Gastrocnemius medialis (tissue), 4 donors: Measurements from ENCODE around the gene RGL2. TPM values are rescaled to one million over a fixed set of nuclear protein-coding genes. Genes with fewer than 3 reads are reported as not detected.

Source experiments
- ATAC-seq, 2 donors: fragments of 150-250 bp; one replicate each; pipeline ENCODE4 v1.9.1; 2016
- DNase-seq, 2 donors: peaks; one replicate each; pipeline ENCODE4 v3.0.0-alpha.2; 2019
- H3K27ac ChIP-seq, 4 donors: fragments of 200-600 bp; sonication (generic); 1 replicate in 1 of 4; 2 replicates in 3 of 4; pipeline ENCODE4 v1.5.1; 2016 to 2018; ENCODE audit warnings: mild to moderate bottlenecking in 2 of 4, moderate library complexity in 1 of 4
- H3K27me3 ChIP-seq, 3 donors: fragments of 200-600 bp; sonication (generic) in 2 of 3; 1 replicate in 1 of 3; 2 replicates in 2 of 3; pipeline versions ENCODE4 v1.5.1 to v1.6.0; 2016 to 2019; ENCODE audit warnings: mild to moderate bottlenecking in 1 of 3, moderate library complexity in 1 of 3
- H3K36me3 ChIP-seq, 2 donors: fragments of 200-600 bp; sonication (generic) in 1 of 2; one replicate each; pipeline ENCODE4 v1.5.1; 2017 to 2018
- H3K4me1 ChIP-seq, 2 donors: fragments of 200-600 bp; sonication (generic) in 1 of 2; one replicate each; pipeline ENCODE4 v1.5.1; 2016 to 2017; ENCODE audit warnings: mild to moderate bottlenecking in 2 of 2
- H3K4me3 ChIP-seq, 4 donors: fragments of 200-600 bp; sonication (generic) in 3 of 4; 1 replicate in 1 of 4; 2 replicates in 3 of 4; pipeline ENCODE4 v1.5.1; 2016 to 2019; ENCODE audit warnings: mild to moderate bottlenecking in 2 of 4
- H3K9me3 ChIP-seq, 3 donors: fragments of 200-600 bp; sonication (generic) in 2 of 3; 1 replicate in 1 of 3; 2 replicates in 2 of 3; pipeline ENCODE4 v1.5.1; 2016 to 2019
- POLR2A ChIP-seq, 2 donors: fragments of 450-650 bp; IDR thresholded peaks; one replicate each; pipeline ENCODE4 v1.6.1; 2017; ENCODE audit warnings: antibody characterized with exemption in 2 of 2, mild to moderate bottlenecking in 2 of 2, moderate library complexity in 2 of 2
- in situ Hi-C, 4 donors: fragments of 200-750 bp; cut with MboI; loops; one replicate each; pipeline versions ENCODE4 v1.15.0 to v1.8.0; 2017; ENCODE audit warnings: low sequenced_read_pairs in 4 of 4
- intact Hi-C: fragments of 100-400 bp; cut with DNase I; formaldehyde crosslinking; loops from one replicate; pipeline ENCODE4 v1.15.1; 2023; ENCODE audit warnings: low total_unique reads
- total RNA-seq, 4 donors: library from RNA; depleted of rRNA; stranded (reverse); fragments of >200 nt; gene quantifications; one replicate each; pipeline versions ENCODE4 v1.1.0 to v1.2.3, GENCODE V29; 2016
- TF ChIP-seq, protein P1 (sequence below), 5 experiments: fragments of 450-650 bp in 3 of 5; fragments of 200-600 bp in 2 of 5; sonication (generic) in 2 of 5; IDR thresholded peaks in 4 of 5; conservative IDR thresholded peaks in 1 of 5; 1 replicate in 4 of 5; 2 replicates in 1 of 5; pipeline ENCODE4 v1.5.1; 2016 to 2019; ENCODE audit warnings: antibody characterized with exemption in 5 of 5, mild to moderate bottlenecking in 3 of 5, moderate library complexity in 3 of 5

Gene RGL2
- total RNA-seq, 4 donors from 2014 or later = 39.8 to 52.3 (median 40.8) TPM

DNA sequence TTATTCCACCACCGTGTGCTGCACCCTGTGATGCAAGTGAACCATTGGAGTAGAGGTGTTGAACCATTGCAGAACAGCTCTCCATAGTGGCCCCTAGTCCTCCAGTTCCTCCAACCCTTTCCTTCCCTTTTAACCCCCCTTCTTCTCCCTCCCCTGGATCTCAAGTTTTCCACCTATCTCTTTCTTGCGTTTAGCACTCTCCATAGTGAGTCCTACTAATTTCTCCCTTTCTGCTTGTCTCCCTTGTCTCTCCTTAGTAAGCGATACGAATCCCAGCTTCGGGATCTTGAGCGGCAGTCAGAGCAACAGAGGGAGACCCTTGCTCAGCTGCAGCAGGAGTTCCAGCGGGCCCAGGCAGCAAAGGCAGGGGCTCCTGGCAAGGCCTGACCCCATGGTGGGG is 8.3 kb downstream of the RGL2 start:
- no peak for ATAC-seq

DNA sequence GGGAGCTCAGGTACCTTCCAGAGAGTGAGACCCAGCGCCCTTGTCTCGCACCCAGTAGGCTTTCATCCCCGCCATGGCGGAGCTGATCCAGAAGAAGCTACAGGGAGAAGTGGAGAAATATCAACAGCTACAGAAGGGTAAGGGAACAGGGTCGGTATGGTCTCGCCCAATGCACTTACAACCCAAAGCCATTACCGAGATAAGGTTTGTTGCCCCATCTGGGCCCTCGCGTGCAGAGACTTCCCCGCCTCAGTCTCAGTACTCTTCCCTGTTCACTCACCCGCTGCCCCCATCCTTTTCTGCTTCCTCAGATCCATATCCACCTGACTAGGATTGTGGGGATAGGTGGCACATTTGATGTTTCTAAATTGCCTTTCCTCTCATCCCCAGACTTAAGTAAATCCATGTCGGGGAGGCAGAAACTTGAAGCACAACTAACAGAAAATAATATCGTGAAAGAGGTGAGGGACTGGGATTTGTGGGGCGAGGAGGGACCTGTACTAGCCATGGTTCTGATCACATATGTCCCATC is 8.9 kb downstream of the RGL2 start:
- DNase-seq (no peak), ATAC-seq (peak in 1 of 2 donors; percentile 17)
- Histone ChIP-seq H3K4me1 (peaks cover 18% of the 10 kb centered on the region in 2 donors), H3K36me3 (peaks cover 2 to 78% of the 10 kb centered on the region in 2 donors), H3K27me3 (no peaks in the 10 kb centered on the region), H3K9me3 (no peaks in the 10 kb centered on the region), H3K4me3 (peak overlapping the region; percentile 62 to 89 (median 66)), H3K27ac (peak overlapping the region; percentile 84 to 92 (median 86))
- TF ChIP-seq, protein P1, sequence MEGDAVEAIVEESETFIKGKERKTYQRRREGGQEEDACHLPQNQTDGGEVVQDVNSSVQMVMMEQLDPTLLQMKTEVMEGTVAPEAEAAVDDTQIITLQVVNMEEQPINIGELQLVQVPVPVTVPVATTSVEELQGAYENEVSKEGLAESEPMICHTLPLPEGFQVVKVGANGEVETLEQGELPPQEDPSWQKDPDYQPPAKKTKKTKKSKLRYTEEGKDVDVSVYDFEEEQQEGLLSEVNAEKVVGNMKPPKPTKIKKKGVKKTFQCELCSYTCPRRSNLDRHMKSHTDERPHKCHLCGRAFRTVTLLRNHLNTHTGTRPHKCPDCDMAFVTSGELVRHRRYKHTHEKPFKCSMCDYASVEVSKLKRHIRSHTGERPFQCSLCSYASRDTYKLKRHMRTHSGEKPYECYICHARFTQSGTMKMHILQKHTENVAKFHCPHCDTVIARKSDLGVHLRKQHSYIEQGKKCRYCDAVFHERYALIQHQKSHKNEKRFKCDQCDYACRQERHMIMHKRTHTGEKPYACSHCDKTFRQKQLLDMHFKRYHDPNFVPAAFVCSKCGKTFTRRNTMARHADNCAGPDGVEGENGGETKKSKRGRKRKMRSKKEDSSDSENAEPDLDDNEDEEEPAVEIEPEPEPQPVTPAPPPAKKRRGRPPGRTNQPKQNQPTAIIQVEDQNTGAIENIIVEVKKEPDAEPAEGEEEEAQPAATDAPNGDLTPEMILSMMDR (IDR thresholded peaks at IDR 0.05 in 4 of 5, conservative IDR thresholded peaks at IDR 0.05 in 1 of 5) = no peak
- TF ChIP-seq POLR2A (IDR thresholded peaks at IDR 0.05) = no peak
- in situ Hi-C loops (loop anchor here in 1 of 4 donors (25.0 kb wide), 1 partner anchor 1428 kb away; the partner anchor contains the start of gene NEU1), intact Hi-C loops (loop anchor here (1.0 to 5.0 kb wide), 5 partner anchors 8 to 137 kb away; partner anchors contain the start of genes RGL2 and RPS18)

More for the DNA sequence above, 8.3 kb downstream of the RGL2 start:
- Histone ChIP-seq H3K9me3 (no peaks in the 10 kb centered on the region), H3K27ac (peak overlapping the region in 1 of 4 donors; percentile 86), H3K4me1 (peaks cover 18% of the 10 kb centered on the region in 2 donors), H3K27me3 (no peaks in the 10 kb centered on the region), H3K36me3 (peaks cover 2 to 78% of the 10 kb centered on the region in 2 donors), H3K4me3 (peak overlapping the region; percentile 62 to 89 (median 66))
- in situ Hi-C loops (loop anchor here in 1 of 4 donors (25.0 kb wide), 1 partner anchor 1428 kb away; the partner anchor contains the start of gene NEU1), intact Hi-C loops (no loop called here)
- TF ChIP-seq POLR2A (IDR thresholded peaks at IDR 0.05) = no peak
- DNase-seq = no peak

DNA sequence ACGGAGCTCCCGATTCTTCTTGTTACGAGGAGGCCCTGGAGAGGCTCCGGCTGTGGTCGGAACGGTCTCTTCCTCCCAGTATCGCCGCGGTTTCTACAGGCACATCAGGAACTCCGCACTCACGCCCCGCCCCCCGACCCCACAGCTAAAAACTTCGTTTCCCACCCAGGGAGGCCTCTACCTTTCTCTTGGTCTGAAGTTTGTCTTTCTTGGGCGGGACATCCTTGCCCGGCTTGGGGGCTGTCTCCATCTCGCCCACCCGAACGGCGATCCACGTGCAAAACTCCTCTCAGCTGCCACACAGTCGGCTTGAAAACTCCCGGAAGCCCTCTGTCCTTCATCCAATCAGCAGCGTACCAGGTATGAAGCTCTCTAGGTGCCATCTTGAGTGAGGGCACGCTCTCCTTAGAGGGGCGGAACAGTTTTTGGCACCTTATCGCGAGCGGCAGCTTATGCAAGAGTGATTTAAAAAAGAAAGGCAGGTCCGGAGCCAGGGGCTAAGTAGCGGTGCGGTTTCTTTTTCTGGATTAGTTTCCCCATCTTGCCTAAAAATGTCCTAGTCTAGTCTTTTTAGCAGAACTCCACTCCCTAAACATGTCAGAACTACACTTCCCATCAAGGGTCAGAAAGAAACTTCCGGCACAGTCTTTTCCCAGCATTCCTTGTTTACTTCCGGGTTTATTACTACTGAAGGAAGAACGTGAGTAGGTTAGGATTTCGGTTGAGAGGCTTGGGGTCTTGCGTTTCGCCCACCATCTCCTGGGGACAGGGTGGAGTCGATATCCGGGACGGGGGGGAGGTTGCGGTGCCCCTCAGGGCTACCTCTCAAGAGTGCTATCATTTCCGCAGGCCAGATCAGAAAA is 9.6 kb downstream of the RGL2 start, which contains the start of the genes PFDN6 and WDR46:
PFDN6 (plus strand) TSS at position 681 of the 863 bp plus-strand sequence. CDS start 256 bp downstream, outside the sequence.
WDR46 (minus strand) TSS at position 319 of the 863 bp plus-strand sequence; CDS start at position 250, 69 bp downstream.
- intact Hi-C loops (loop anchor here (1.0 to 5.0 kb wide), 5 partner anchors 9 to 138 kb away; partner anchors contain the start of genes RGL2 and RPS18), in situ Hi-C loops (loop anchor here in 1 of 4 donors (25.0 kb wide), 1 partner anchor 1427 kb away; the partner anchor contains the start of gene NEU1)
- Histone ChIP-seq H3K9me3 (no peaks in the 10 kb centered on the region), H3K4me3 (peak within 1 kb of the TSS; percentile 62 to 89 (median 66)), H3K27me3 (no peaks in the 10 kb centered on the region), H3K4me1 (peaks cover 18% of the 10 kb centered on the region in 2 donors), H3K36me3 (peaks cover 2 to 77% of the 10 kb centered on the region in 2 donors), H3K27ac (peak within 1 kb of the TSS; percentile 84 to 92 (median 86))
- ATAC-seq = peak; percentile 98 to 99
- peak; percentile 77 to 83 for DNase-seq
- TF ChIP-seq POLR2A (IDR thresholded peaks at IDR 0.05) = peak; percentile 41 to 64
- TF ChIP-seq, protein P1 (IDR thresholded peaks at IDR 0.05 in 4 of 5, conservative IDR thresholded peaks at IDR 0.05 in 1 of 5) = no peak

DNA sequence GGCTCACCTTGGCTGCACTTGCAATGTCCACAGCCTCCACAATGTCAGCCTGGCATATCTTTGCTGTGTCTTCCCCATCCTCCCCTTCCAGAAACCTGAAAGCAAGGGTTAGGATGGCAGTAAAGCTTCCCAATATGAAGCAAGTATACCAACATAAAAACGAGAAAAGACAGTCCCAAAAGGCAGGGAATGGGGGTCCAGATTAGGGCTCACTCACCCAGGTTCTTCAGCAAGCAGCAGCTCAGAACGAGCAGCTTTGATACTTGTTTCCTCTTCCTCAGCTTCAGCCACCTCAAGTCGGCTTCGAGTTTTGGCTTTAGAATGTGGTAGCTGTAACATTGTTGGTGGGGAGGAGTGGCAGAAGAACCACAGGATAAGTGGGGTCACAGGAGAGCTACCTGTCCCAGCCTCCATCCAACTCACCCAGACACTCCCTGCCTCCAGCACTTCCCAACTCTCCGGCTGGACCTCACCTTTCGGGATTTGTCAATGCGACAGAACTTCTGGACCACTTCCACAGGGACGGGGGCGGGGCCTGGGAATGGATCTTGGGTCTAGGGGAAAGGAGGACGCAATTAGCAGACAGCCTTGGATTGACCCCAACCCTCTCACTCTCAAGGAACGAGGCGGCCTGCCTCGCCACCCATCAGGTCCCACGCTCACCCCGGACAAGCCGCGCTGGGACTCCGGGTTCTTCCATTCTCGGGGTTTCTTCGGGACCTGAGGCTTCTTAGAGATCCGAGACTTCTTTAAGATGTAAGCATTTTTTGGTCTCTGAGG is 10.4 kb downstream of the RGL2 start:
- peaks cover 18% of the 10 kb centered on the region in 2 donors for H3K4me1 ChIP-seq
- DNase-seq (no peak), ATAC-seq (no peak)
- no peak for TF ChIP-seq POLR2A (IDR thresholded peaks at IDR 0.05)
- TF ChIP-seq, protein P1 (IDR thresholded peaks at IDR 0.05 in 4 of 5, conservative IDR thresholded peaks at IDR 0.05 in 1 of 5) = no peak
- in situ Hi-C loops (loop anchor here in 1 of 4 donors (25.0 kb wide), 1 partner anchor 1426 kb away; the partner anchor contains the start of gene NEU1), intact Hi-C loops (loop anchor here (5.0 kb wide), 1 partner anchor 139 kb away; no protein-coding TSS in a partner anchor)
- peak overlapping the region; percentile 84 to 92 (median 86) for H3K27ac ChIP-seq
- H3K27me3 ChIP-seq = no peaks in the 10 kb centered on the region
- H3K36me3 ChIP-seq = peaks cover 2 to 75% of the 10 kb centered on the region in 2 donors
- no peaks in the 10 kb centered on the region for H3K9me3 ChIP-seq
- peak overlapping the region; percentile 62 to 89 (median 66) for H3K4me3 ChIP-seq
